Superior temporal gyrus (tissue), 1 donor: ENCODE measurements around the gene CBLIF.
"Not testable (repeated sequence)": the region's sequence is repeated elsewhere in the genome, so short reads cannot be mapped to it uniquely, and the experiment has no call there.

ENCODE experiments used
- DNase-seq: peaks from one replicate; pipeline ENCODE4 v3.0.0-alpha.2; 2016; ENCODE audit errors: extremely low spot score

CBLIF gene

DNA sequence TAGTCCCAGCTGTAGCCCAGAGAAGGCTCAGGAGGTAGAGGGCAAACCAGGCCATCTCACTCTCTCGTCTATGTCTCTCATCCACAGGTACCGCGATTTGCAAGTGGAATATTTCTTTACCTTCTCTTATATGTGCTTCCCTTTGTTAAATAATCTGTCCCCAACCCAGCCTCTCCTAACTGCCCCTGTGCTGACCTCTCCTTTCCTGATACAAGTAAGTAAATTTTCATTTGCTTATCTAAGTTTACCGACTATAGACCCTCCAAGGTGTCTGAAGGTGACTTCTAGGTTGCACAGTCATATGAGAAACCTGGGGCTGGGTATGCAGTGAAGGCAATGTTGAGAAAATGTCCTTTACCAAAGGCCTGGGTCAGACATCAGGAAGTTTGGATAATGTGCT is at the start of gene CBLIF:
Gene CBLIF, minus strand, starts transcription at position 101 of the 400 bp plus-strand sequence. Its CDS starts 46 bp downstream, at position 55.
- no peak for DNase-seq

GRCh38 chr11:59894616-59895015 is 49.3 kb upstream of the CBLIF start:
- no peak for DNase-seq

DNA sequence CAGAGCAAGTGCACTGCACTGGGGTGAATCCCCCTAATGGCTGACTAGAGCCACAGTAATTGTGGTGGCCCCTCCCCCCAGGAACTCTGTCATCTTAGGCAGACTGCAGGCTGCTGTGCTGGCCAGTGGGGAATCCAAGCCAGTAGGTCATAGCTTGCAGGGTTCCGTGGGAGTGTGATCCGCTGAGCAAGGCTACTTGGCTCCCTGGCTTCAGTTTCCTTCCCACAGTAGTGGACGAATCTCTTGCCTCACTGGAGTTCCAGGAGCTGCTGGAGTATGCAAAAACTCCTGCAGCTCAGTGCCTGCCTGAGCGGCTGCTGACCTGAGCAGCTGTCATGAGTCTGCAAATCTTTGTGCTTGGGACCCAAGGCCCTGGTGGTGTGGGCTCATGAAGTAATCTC is 46.5 kb upstream of the CBLIF start:
- DNase-seq = no peak

GRCh38 chr11:59887156-59887555 is 41.9 kb upstream of the CBLIF start:
- DNase-seq = not testable (repeated sequence)

DNA sequence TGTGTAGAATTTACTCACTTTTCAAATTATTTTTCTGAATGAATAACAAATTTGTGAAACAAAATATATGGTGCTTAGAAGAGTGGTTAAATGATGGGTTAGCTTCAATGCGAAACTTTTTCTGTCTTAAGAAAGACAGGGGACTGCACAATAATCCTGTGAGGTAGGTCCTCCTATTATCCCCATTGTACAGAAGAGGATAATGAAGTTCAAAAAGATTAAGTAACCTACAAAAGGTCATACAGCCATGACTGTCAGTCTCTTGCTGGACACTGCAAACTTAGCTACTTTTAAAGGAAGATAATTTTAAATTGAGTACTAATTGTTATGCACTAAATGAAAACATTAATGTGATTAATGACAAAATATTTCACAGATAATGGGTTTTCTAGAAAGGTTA is 38.3 kb upstream of the CBLIF start:
- DNase-seq = no peak

DNA sequence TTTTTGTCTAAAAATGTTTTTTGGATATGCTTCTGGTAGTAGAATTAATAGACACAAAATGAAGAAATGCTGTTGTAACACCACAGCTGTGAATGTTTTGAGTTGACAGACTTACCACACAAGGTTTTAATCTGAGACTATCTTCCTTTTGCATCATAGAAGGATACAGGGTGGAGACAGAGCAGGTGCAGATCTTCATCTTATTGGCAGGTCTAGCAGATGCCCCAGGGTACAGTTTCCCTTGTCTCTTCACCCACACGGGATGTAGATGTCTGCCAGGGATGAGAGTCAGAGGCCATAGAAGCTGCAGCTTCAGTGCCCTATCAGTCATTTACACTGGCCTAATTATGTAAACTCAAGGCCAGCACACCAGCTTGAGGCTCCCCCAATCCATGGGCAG is 34.3 kb upstream of the CBLIF start:
- no peak for DNase-seq

- no peak for DNase-seq
These were observed 33.3 kb upstream of the CBLIF start, which contains the start of gene OOSP3 for GRCh38 chr11:59878575-59878974. Gene OOSP3, plus strand, starts transcription at chr11:59878782. Its CDS starts 27 bp downstream, at chr11:59878809.

DNA sequence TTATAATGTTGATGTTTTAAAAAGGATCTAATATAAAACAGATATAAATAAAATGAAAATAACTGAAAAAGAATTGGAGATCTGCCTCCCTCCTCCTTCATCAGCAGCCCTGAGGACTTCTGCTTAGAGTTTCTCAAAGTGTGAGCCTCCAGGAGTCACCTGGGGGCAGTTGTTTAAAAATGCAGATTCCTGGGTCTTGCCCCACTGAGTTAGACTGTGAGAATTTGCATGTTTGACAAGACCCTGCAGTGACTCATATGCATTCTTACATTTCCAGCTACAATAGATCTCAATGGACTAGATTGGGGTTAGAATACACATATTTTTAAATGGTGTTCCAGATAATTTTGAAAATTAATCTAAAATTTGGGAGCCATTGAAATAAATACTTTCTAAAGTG is 32.5 kb upstream of the CBLIF start:
- no peak for DNase-seq

DNA sequence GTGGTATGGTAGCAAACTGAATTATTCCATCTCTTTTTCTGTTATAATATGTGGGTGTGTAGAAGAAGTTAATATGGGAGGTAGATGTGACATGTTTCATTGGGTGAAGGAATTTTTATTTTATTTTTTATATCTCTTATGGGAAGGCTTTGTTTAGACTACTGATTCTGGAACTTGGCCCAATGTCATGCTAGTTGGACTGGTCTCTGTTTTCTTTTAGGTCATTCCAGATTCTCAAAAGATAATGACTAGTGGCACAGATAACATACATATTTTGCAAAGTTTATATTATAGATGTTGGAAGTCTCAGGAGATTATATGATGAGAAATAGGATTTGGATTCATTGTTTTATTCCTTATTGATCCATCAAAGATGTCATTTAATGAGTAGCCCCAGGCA is 32.0 kb upstream of the CBLIF start:
- no peak for DNase-seq

DNA sequence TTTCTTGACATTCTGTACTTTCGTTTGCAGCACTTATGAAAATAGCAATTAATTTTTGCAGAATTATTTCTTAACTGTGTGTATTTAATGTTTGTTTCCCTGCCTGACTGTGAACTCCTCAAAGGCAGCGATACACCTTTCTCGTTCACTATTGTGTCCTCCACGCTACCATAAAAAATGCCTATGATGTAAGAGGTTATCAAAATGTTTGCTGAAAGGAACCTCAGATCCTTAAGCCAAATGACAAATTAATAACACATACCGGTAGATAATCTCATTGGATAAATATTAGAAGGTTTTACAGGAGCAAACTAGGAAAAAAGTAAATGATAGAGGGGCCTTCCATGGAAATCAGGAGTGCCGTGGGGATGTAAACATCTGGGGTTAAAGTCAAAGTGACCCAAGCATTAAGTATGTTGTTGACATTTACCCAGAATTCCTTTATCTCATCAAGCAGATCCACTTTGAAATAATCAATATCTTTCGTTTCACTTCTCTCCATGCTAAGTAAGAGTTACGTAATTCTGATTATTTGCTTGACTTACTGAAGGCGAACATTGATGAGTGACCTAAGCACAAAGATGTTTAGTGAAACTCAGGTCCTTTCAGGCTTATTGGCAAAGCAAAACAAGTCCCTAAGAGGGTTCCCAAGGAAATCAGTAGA is 30.7 kb upstream of the CBLIF start:
- no peak for DNase-seq

- no peak for DNase-seq
These were observed 26.8 kb upstream of the CBLIF start for GRCh38 chr11:59872076-59872475.

DNA sequence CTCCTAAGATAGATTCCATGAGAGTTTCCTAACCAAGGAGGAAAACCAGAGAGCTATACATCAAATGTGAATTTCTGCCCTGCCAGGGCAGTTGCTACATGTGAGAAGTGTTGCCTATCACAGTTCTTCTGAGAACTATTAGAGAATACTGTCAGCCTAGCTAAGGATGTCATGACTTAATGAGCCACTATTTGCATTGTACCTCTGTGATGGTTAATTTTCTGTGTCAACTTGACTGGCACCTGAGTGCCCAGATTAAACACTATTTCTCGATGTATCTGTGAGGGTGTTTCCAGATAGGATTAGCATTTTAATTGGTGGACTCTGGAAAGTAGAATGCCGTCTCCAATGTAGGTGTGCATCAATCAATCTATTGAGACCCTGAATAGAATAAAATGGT is 22.6 kb upstream of the CBLIF start:
- no peak for DNase-seq

GRCh38 chr11:59866836-59867235 is 21.5 kb upstream of the CBLIF start:
- no peak for DNase-seq

DNA sequence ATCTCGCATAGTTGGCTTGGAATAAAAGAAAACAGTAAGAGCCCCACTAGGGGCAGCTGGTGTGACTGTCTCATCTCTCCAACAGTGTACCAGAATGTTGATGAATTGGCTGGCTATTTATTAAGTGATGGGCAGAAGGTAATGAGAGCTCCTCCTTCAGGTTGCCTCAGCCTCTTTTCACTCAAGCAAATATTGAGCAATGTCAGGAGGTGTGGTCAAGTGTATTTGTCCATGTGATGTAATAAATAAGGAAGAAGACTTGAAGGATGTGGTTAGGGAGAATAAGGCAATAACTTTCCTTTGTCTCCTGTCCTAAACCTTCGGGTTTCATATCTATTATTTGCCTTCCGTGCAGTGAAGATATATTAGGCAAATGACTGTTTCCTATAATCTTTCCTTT is 21.1 kb upstream of the CBLIF start, which contains the start of gene TCN1:
Gene TCN1, minus strand, starts transcription at position 91 of the 400 bp plus-strand sequence. Its CDS starts 17 bp downstream, at position 74.
- no peak for DNase-seq

- DNase-seq = no peak
These were observed 19.7 kb upstream of the CBLIF start for GRCh38 chr11:59865031-59865430.

DNA sequence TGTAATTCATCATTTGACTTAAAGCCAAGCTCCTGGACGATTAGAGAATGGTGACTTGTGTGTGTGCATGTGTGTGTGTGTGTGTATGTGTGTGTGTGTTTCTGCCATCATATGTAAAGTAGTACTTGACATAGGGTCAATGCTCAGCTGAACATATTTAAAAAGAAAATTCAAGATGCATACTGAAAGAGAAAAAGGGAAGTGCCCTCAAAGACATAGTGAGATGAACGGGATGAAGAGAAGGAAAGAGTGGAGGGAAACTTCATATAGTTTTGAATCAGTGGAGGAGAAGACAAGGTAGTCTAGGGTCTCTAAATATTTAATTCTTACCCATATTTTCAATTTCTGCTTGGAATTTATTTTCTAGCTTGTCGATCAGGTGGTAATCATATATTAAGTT is 17.0 kb upstream of the CBLIF start:
- no peak for DNase-seq

DNA sequence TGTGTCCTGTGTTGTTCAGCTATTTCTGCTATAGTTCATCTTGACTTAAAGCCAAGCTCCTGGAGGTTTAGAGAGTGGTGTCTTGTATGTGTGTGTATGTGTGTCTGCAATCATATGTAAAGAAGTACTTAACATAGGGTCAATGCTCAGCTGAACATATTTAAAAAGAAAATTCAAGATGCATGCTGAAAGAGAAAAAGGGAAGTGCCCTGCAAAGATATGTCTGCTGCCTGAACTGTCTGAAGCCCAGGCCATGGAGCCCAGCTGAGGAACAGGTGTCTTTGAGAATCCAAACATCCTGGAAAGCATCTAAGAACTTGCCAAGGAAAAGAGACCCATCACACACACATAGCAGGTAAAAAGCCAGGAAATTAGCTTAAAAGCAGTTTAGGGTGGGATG is 14.4 kb upstream of the CBLIF start:
- no peak for DNase-seq

GRCh38 chr11:59857439-59858434 is 12.4 kb upstream of the CBLIF start:
- no peak for DNase-seq

DNA sequence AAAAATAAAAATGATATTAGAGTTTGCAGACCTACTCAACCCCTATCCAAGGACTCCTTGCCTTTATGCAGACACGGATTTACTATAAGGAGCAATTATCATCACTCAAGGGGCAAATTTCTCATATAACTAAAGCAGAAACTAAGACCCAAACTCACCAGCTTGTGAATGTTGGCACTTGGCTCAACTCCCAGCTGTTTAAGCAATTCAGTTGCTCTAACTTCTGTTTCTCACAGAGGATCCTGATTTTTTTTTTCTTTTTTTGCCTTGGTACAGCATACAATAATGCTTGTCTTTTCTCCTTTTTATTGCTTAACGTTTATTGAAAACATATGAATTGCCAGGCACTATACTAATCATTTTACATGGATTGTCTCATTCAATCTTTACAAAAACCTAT is 9.6 kb upstream of the CBLIF start:
- DNase-seq = no peak

- DNase-seq = not testable (repeated sequence)
These were observed 6.1 kb upstream of the CBLIF start for GRCh38 chr11:59851416-59851815.

GRCh38 chr11:59849551-59849950 is 4.3 kb upstream of the CBLIF start:
- not testable (repeated sequence) for DNase-seq

DNA sequence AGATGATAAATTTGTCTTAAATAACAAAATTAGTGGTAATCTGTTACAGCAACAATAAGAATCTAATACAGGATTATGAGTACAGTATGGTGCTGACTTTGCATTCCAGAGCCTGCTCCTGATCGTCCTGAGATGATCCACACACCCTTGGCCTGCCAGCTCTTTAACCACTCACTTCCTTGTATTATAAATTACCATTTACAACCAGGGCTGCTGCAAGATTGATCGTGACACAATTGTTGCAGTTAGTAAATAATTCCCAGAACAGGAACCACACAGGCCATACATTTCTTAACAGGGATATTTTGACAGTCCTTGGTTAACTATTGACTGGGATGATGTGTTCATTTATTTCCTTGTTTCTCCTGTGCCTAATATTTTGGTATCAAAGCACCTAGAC is 3.8 kb upstream of the CBLIF start:
- no peak for DNase-seq

DNA sequence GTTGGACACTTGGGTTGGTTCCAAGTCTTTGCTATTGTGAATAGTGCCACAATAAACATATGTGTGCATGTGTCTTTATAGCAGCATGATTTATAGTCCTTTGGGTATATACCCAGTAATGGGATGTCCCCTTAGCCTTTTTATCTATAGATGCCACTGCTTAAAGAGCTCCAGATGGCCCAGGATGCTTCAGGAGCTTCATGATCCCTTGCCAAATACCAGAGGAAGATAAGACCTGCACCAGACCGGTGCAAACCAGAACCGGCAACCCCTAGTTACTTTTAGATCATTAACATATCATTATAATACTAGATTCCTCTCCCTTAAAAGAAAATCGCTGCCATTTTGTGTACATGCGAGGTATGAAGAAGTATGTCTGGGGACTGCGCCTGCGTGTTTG is 3.1 kb upstream of the CBLIF start:
- DNase-seq = not testable (repeated sequence)
